Pons (tissue), 1 donor: ENCODE measurements around the gene PRODH2.
"Not testable (repeated sequence)": the region's sequence is repeated elsewhere in the genome, so short reads cannot be mapped to it uniquely, and the experiment has no call there.

ENCODE experiments used
- DNase-seq: peaks from one replicate; pipeline ENCODE4 v3.0.0-alpha.2; 2016; ENCODE audit warnings: low spot score

PRODH2 gene

DNA sequence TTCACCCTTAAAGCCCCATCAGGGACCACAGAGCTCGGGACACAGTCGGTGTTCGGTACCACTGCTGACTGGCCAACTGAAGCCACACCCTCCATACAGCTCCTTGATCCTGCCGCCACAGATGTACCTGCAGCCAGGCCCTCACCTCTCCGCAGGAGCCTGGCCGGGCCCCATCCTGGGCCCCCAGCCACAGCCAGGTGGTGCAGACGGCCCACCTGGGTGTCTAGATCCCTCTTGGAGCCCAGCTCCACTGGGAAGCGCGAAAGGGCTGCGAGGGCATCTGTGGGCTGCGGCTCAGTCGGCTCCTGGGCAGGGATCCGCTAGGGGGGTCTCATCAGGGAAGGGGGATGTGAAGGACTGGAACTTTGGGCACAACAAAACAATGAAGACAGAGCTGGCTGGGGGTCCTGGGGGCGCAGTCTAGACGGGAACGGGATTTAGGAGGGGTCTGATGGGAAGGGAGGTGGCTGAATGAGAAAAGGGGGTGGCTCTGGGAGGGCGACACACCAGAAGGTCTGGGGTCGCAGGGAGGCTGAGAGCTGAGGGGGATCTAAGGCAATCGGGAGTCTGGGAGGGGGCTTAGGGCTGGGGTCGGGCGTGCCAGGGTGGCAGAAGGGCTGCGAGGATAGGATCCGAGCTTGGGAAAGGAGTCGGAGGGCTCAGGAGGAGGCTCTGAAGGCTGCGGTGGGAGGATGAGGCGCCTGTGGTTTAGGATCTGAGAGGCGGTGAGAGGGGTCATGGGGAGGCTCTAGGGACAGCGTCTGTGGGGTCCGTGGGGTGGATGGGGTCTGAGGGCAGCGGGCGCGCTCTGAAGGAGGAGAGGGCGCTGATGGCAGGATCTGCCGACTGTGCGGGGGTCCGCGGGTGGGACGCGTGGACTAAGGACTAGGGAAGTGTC is 15.8 kb downstream of the PRODH2 start:
- no peak for DNase-seq

DNA sequence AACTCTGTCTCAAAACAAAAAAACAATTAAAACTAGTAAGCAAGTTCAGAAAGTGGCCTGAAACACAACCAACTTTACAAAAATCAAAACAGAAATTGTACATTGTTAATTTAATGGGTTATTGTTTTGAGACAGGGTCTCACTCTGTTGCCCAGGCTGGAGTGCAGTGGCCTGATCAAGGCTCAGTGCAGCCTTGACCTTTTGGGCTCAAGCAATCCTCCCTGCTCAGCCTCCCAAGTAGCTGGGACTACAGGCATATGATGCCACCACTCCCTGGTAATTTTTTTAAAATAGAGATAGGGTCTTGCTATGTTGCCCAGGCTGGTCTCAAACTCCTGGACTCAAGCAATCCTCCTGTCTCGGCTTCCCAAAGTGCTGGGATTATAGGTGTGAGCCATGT is 17.1 kb downstream of the PRODH2 start:
- DNase-seq, result not testable (repeated sequence)

DNA sequence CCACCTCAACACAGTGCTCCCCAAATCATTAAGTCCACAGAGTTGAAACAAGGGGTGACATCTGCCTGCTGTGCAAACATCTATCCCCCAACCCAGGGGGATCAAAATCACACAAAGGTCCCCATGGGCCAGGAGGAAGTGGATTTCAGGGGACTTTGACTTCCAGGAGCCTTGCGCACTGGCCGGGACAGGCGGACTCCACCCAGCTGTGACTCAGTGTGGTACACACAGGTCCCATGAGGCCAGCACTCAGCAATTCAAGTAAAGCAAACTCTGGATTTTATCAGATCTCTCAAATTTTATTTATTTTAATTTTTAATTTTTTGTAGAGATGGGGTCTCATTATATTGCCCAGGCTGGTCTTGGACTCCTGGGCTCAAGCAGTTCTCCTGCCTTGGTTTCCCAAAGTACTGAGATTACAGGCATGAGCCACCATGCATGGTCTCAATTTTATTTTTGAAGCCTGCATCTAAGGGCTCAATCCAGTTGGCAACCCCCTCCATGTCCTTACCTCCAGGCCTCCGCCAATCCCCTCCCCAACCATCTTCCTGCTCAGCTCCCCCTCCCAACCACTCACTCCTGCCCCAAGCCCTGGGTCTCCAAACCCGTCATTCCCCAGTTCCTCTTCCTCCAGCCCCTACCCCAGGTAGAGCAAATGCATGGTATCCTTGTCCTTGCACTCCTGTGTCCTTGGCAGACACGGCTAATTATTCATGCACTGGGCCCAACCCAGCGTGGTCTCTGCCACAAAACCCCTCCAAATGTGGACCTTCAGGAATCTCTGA is 19.1 kb downstream of the PRODH2 start:
- DNase-seq, result no peak

DNA sequence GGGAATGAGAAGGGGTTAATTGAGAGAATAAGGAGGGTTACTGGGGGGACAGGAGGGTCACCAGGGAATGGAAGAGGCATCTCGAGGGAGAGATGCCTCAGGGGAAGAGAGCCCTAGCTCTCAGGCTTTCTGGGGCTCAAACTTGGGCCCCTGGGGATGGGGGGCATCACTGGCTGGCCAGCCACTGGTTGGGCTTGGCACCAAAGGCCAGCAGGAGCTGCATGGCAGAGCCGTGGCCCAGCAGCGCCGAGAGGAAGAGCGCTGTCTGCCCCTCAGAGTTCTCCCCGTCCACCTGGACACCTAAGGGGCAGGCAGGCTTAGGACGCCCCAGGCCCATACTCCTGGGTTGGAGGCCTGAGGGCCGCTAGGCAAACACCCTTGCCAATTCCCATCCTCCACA is 19.8 kb downstream of the PRODH2 start:
- DNase-seq, result no peak

DNA sequence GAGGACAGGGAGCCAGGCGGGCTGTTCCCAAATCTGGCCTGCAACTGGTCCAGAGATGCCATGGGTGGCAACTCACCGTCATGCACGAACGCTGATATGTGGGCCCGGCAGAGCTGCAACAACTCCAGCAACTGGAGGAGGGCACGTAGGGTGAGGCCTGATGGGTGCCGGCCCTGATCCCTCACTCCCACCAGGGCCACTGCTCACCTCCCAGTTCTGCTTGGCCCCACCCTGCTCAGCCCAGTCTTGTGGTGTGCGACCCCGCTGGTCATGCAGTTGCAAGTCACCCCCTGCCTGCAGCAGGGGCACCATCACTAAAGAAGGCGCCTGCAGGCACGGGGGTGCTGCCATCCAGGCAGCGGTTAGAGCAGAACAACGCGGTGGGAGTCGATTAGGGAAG is 20.3 kb downstream of the PRODH2 start:
- DNase-seq, result no peak

DNA sequence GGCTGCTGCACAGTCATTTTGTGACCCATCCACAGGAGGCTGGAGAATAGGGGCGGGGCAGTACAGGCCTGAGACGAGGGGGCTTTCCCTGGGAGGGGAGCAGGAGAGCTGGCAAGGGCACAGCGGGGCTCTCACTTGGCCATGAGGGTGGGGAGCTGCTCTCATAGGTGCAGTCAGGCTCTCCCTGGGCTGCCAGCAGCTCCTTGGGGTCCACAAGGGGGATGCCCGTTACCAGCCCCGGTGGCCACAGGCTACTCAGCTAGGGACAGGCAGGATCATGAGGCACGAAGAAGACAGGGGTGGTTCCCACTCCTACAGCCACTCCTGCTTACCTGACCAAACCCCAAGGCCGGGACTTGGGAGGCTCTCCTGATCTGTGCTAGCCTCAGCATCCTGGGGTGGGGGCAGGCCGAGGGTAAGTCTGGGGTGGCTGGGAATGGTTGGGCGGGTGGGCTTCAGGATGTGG is 20.8 kb downstream of the PRODH2 start:
- no peak for DNase-seq

DNA sequence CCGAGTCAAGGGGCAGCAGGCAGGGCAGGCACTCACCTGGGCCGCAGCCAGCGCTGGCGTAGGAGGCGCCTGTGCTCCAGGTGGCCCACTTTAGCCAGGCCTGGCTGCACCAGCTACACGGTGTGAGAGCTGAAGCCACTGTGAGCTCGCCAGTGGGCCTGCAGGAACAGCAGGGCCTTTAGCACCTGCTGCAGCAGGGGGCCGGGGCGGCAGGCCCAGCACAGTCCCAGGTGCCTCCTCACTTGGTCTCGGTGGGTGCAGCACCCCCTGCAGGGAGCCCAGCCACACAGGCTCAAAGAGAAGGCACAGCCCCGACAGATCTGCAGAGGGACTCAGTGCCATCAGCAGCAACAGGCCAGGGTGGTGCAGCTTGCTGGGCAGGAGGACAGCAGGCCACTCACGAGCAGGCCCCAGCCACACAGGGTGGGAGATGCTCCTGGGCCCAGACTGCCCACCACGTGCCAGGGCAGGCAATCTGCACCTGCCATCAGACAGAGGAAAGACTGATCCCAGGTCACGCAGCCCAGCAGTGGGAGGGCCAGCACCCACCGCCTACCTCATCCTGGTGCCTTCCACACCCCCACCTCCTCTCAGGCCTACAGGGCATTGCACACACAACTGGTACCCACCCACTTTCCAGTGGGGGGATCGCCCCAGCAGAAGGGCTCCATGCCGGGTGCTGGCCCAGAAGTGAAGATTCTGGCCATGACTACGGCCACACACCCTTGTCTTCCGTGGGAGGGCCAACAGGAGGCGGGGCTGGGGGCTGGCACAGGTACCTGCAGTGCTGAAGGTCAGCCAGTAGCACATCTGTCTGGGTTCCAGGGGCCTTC is 21.4 kb downstream of the PRODH2 start:
- no peak for DNase-seq

DNA sequence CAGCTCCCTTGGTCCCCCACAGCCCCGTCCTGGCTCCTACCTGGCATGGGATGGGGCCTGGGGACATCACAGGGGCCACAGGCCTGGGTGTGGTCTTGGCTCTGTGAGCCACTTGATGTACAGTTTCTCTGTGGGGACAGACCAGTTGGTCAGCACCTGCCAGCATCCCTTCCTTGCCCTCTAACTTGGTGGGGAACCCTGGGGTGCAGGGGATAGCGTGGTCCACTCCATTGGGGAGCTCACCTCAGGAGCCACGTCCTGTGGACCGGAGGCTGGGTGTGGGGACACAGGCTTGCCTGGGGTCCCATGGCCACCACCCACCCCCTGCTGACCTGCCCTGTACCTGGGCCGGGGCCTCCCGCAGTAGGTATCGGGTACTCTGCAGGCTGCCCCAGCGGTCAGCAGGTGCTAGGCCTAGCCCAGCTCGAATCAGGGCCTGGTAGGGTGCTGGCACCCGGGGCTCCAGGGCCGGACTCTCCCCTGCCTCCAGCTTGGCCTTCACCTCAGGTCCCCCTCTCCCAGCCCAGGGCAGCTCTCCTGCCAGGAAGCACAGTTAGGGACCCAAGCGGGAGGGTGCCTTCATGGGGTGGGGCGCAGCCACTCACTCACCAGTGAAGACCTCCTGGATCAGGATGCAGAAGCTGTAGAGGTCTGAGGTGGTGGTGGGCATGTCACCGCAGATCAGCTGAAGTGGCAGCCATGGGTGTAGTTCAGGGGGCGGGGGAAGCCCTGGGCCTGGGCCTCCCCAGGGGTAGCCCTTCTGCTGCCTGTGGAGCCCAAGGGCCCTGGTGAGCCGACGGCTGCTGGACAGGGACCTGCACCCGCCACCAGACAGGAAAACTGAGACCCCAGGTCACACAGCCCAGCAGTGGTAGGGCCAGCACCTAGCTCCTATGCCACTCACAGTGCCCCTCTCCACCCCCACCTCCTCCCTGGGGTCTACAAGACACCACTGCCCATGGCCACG is 22.4 kb downstream of the PRODH2 start:
- DNase-seq, result no peak

DNA sequence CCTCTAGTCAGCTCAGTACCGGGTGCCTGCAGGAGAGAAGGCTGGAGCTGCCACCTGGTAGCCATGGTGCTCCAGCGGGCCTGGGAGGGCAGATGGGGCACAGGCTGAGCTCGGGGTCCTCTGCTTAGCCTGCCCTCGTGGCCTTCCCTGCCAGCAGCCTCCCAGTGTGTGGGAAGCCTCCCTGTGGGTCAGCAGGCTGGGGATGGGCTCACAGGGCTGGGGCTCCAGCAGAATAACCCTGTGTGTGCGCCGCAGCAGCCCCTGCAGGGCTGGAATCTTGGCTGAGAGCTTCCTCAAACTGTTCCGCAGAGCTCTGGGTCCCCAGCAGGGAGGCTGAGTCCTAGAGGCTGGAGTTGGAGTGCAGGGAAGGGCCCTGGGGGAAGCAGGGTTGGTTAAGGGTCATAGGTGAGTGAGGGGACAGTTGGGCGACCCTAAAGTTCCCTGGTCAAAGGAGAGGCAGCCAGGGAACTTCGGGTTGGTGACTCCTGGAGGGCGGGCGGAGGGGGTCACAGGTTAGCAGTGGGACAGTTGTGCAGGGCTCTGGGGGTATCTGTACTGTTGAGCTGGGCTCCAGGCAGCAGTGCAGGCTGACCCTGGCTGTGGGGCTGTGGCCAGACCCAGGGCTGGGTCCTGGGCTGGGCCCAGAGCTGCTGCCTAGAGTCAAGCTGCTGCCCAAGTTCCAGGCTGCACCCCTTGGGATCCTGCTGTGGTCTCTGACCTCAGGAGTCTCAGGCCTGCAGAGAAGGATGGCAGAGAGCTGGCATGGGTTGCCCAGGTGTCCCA is 23.3 kb downstream of the PRODH2 start:
- DNase-seq, result no peak

DNA sequence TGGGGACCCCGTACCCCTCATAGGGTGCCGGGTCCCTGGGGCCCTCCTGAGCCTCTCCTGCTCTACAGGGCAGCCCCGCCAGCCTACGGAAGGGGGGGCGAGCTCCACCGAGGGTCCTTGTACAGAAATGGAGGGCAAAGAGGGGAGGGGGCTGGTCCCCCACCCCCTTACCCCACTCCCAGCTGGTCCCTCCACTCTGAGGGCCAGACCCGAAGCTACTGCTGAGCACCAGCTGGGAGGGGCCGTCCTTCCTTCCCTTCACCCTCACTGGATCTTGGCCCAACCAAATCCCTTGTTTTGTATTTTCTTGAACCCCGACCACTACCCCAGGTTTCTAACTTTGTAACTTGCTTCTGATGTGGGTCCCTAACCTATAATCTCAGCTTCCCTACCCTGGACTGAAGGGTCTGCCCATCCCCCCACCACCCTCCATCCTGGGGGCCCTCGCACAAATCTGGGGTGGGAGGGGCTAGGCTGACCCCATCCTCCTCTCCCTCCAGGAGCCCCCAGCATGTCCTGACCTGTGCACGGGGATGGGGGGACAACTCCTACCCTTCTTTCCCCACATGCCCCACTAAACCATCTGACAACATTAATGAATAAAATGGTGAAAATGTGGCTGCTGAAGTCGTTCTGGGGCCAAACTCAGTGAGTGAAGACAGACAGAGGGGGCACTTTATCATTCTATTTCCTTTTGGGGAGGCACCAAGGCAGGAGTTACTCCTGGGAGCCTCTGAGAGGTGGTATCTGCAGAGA is 24.3 kb downstream of the PRODH2 start:
- no peak for DNase-seq

DNA sequence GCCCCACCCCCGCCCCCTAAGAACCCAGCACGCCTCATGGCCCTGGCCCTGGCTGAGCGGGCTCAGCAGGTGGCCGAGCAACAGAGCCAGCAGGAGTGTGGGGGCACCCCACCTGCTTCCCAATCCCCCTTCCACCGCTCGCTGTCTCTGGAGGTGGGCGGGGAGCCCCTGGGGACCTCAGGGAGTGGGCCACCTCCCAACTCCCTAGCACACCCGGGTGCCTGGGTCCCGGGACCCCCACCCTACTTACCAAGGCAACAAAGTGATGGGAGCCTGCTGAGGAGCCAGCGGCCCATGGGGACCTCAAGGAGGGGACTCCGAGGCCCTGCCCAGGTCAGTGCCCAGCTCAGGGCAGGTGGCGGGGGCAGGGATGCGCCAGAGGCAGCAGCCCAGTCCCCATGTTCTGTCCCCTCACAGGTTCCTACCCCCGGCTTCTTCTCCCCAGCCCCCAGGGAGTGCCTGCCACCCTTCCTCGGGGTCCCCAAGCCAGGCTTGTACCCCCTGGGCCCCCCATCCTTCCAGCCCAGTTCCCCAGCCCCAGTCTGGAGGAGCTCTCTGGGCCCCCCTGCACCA is 25.3 kb downstream of the PRODH2 start:
- DNase-seq, result no peak

DNA sequence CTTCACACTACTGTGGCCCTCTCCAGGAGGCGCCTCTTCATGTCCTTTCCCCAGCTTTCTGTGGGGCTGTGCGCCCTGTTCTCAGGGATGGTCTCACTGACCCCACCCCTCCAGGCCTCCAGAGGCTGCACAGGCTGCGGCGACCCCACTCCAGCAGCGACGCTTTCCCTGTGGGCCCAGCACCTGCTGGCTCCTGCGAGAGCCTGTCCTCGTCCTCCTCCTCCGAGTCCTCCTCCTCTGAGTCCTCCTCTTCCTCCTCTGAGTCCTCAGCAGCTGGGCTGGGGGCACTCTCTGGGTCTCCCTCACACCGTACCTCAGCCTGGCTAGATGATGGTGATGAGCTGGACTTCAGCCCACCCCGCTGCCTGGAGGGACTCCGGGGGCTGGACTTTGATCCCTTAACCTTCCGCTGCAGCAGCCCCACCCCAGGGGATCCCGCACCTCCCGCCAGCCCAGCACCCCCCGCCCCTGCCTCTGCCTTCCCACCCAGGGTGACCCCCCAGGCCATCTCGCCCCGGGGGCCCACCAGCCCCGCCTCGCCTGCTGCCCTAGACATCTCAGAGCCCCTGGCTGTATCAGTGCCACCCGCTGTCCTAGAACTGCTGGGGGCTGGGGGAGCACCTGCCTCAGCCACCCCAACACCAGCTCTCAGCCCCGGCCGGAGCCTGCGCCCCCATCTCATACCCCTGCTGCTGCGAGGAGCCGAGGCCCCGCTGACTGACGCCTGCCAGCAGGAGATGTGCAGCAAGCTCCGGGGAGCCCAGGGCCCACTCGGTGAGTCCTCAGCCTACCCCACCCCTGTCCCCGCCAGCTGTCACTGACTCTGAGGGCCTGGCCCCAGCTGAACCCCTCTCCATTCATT is 26.1 kb downstream of the PRODH2 start:
- DNase-seq, result no peak

DNA sequence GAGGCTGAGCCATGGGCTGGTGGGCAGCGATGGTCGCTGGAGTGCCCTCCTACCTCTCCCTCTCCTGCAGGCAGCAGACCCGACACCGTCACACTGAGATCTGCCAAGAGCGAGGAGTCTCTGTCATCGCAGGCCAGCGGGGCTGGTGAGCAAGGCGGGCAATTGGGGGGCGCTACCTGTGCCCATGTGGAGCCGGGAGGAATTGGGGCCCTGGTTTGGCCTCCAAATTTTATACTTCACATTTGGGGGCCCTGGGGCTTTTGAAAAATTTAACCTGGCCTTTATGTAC is 27.4 kb downstream of the PRODH2 start:
- DNase-seq, result no peak

DNA sequence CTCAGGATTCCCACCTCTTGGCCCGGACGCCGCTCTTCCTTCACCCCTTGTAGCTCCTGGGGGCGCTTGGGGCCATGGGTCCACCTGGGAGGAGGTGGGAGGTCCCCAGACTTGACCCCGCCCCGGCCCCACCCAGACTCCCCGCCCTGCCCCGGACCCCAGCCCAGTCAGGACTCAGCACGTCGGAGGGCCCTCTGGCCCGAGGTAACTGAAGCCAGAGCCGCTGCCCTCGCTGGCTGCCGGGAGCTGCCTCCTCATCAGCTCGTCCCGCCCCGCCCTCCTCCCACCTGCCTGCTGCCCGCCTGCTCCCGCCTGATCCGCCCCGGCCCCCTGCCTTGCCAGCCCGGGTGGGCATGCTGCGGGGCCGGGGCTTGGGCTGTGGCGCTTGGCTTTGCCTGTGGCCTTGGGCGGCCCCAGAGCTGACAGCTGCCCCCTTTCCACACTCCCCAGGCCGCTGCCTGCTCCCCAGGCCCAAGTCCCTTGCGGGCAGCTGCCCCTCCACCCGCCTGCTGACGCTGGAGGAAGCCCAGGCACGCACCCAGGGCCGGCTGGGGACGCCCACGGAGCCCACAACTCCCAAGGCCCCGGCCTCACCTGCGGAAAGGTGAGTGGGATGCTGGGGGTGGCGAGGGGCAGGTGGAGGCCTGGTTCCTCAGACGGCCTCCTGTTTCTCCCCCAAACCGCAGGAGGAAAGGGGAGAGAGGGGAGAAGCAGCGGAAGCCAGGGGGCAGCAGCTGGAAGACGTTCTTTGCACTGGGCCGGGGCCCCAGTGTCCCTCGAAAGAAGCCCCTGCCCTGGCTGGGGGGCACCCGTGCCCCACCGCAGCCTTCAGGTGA is 27.9 kb downstream of the PRODH2 start:
- DNase-seq, result no peak

DNA sequence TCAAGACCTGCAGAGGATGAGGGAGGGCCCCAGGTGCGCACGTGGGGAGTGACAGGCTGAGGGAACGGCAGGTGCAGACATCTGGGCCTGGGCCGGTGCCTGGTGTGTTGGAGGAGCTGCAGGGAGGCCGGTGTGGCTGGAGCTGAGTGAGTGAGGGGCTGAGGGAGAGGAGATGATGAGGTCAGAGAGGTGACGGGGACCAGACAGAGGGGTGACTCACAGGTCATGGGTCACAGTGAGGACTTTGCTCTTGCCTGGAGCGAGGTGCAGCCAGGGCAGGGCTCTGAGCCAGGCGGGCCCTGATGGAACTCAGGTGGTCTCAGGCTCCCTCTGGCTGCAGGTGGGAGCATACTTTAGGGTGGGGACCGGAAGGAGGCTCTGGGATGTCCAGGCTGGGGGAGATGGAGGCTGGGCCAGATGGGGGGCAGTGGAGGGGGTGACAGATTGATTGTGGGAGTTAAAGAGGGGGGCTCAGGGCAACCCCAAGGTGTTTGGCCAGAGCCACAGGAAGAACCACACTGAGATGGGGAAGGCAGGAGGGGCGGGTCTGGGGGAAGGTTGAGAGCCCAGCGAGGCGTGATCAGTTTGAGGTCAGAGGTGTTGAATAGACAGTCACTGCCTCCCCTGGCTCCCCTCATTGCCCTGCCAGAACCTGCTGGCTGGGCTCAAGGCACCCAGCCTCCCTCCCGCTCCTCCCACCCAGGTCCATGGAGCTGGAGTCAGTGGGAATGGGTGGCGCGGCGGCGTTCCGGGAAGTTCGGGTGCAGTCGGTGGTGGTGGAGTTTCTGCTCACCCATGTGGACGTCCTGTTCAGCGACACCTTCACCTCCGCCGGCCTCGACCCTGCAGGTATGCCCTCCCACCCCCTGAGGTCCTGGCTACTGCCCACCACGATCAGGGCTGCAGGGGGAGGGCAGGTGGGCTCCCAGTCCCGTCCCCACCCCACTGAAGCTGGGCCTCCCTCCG is 28.9 kb downstream of the PRODH2 start:
- no peak for DNase-seq

DNA sequence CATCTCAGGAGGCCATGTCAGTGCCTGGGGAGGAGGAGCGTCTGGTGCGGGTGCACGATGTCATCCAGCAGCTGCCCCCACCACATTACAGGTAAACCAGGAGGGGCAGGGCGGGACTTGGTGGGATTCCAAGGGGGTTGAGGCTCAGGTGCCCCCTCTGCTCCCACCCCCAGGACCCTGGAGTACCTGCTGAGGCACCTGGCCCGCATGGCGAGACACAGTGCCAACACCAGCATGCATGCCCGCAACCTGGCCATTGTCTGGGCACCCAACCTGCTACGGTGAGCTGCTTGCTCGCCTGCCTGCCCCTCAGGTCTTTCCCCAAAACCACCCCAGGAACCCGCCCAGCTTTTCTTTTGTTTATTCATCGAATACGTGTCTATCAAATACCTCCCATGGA is 30.1 kb downstream of the PRODH2 start:
- no peak for DNase-seq
